ENCODE measurements around the gene KCNV2.

The KCNV2 gene

GRCh38 chr9:2771661-2772060 is 54.4 kb downstream of the KCNV2 start:
- H3K27me3 ChIP-seq (ENCODE audit: insufficient read depth, low read length): no peaks in the 10 kb centered on the region
- H3K36me3 ChIP-seq (ENCODE audit: control insufficient read depth in 1 of 2, insufficient read depth in 2 of 2, low read length in 2 of 2): peaks cover 4 to 6% of the 10 kb centered on the region in 2 experiments
- H2AFZ ChIP-seq (ENCODE audit: insufficient read depth, low read length, poor library complexity): no peak overlapping the region
- no peak overlapping the region for H3K23ac ChIP-seq (ENCODE audit: low read length)
- H3K4ac ChIP-seq (ENCODE audit: low read depth, low read length): no peak overlapping the region
- H3K18ac ChIP-seq (ENCODE audit: low read length): no peak overlapping the region
- H4K12ac ChIP-seq (ENCODE audit: low read depth, low read length): no peak overlapping the region
- no peak overlapping the region for H2AK5ac ChIP-seq (ENCODE audit: low read length)
- H2BK120ac ChIP-seq (ENCODE audit: insufficient read depth, low read length, poor library complexity): no peak overlapping the region
- H2BK5ac ChIP-seq (ENCODE audit: low read depth, low read length, poor library complexity): no peak overlapping the region
- no peaks in the 10 kb centered on the region for H3K79me2 ChIP-seq (ENCODE audit: control insufficient read depth, insufficient read depth, low read length, poor library complexity)
- no peaks in the 10 kb centered on the region for H3K9me3 ChIP-seq (ENCODE audit: insufficient read depth, low read depth, low read length)
- H3K79me1 ChIP-seq (ENCODE audit: low read length): no peaks in the 10 kb centered on the region
- H3K27ac ChIP-seq (ENCODE audit: low read depth, low read length): no peak overlapping the region
- H3K9ac ChIP-seq (ENCODE audit: low read length): no peak overlapping the region
- H4K91ac ChIP-seq (ENCODE audit: low read depth, low read length): no peak overlapping the region
- H3K4me2 ChIP-seq (ENCODE audit: low read length): no peak overlapping the region
- H4K8ac ChIP-seq (ENCODE audit: low read depth, low read length): no peak overlapping the region
- H3K4me3 ChIP-seq (ENCODE audit: low read depth, low read length): no peak overlapping the region
- DNase-seq: peak in 1 of 2 donors; percentile 19
- H3K4me1 ChIP-seq (ENCODE audit: control insufficient read depth in 1 of 2, insufficient read depth in 2 of 2, low read length in 2 of 2): peaks cover 0 to 6% of the 10 kb centered on the region in 2 experiments
- no peak overlapping the region for H2BK12ac ChIP-seq (ENCODE audit: low read length)
- H3K14ac ChIP-seq (ENCODE audit: low read length): no peak overlapping the region

DNA sequence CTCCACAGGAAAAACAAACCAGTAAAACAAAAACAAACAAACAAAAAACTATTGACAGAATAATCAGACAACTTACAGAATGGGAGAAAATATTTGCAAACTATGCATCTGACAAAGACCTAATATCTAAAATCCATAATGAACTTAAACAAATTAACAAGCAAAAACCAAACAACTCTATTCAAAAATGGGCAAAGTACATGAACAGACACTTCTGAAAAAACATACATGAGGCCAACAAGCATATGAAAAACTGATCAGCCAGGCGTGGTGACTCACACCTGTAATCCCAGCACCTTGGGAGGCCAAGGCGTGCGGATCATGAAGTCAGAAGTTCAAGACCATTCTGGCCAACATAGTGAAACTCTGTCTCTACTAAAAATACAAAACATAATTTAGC is 60.1 kb downstream of the KCNV2 start:
- WGBS (ENCODE audit: extremely low coverage, insufficient coverage, insufficient read length): no CpG with 5 or more reads among the region's 3 CpGs

GRCh38 chr9:2778816-2779215 is 61.5 kb downstream of the KCNV2 start:
- no peak for DNase-seq
- peaks cover 8 to 10% of the 10 kb centered on the region in 2 experiments for H3K36me3 ChIP-seq (ENCODE audit: control insufficient read depth in 1 of 2, insufficient read depth in 2 of 2, low read length in 2 of 2)

More for the DNA sequence above, 60.1 kb downstream of the KCNV2 start:
- Histone ChIP-seq H4K91ac (ENCODE audit: low read depth, low read length) (no peak overlapping the region), H3K27ac (ENCODE audit: low read depth, low read length) (no peak overlapping the region), H3K79me1 (ENCODE audit: low read length) (no peaks in the 10 kb centered on the region), H3K27me3 (ENCODE audit: insufficient read depth, low read length) (no peaks in the 10 kb centered on the region), H3K14ac (ENCODE audit: low read length) (no peak overlapping the region), H3K36me3 (ENCODE audit: control insufficient read depth in 1 of 2, insufficient read depth in 2 of 2, low read length in 2 of 2) (peaks cover 8 to 10% of the 10 kb centered on the region in 2 experiments), H3K9me3 (ENCODE audit: insufficient read depth, low read depth, low read length) (peaks cover 5% of the 10 kb centered on the region), H2BK120ac (ENCODE audit: insufficient read depth, low read length, poor library complexity) (no peak overlapping the region), H4K8ac (ENCODE audit: low read depth, low read length) (no peak overlapping the region), H3K4ac (ENCODE audit: low read depth, low read length) (no peak overlapping the region), H3K4me2 (ENCODE audit: low read length) (no peak overlapping the region), H3K23ac (ENCODE audit: low read length) (no peak overlapping the region), H3K4me3 (ENCODE audit: low read depth, low read length) (no peak overlapping the region), H3K18ac (ENCODE audit: low read length) (no peak overlapping the region), H3K9ac (ENCODE audit: low read length) (no peak overlapping the region), H2AK5ac (ENCODE audit: low read length) (no peak overlapping the region), H4K12ac (ENCODE audit: low read depth, low read length) (no peak overlapping the region), H2AFZ (ENCODE audit: insufficient read depth, low read length, poor library complexity) (no peak overlapping the region), H3K4me1 (ENCODE audit: control insufficient read depth in 1 of 2, insufficient read depth in 2 of 2, low read length in 2 of 2) (peaks cover 0 to 2% of the 10 kb centered on the region in 2 experiments), H3K79me2 (ENCODE audit: control insufficient read depth, insufficient read depth, low read length, poor library complexity) (no peaks in the 10 kb centered on the region), H2BK12ac (ENCODE audit: low read length) (no peak overlapping the region), H2BK5ac (ENCODE audit: low read depth, low read length, poor library complexity) (no peak overlapping the region)
- DNase-seq: no peak

More at GRCh38 chr9:2778816-2779215, 61.5 kb downstream of the KCNV2 start:
- no peak overlapping the region for H3K9ac ChIP-seq (ENCODE audit: low read length)
- H3K23ac ChIP-seq (ENCODE audit: low read length): no peak overlapping the region
- no peak overlapping the region for H2BK5ac ChIP-seq (ENCODE audit: low read depth, low read length, poor library complexity)
- no peak overlapping the region for H2AK5ac ChIP-seq (ENCODE audit: low read length)
- H3K18ac ChIP-seq (ENCODE audit: low read length): no peak overlapping the region
- no peak overlapping the region for H3K4ac ChIP-seq (ENCODE audit: low read depth, low read length)
- no peak overlapping the region for H2AFZ ChIP-seq (ENCODE audit: insufficient read depth, low read length, poor library complexity)
- WGBS (ENCODE audit: extremely low coverage, insufficient coverage, insufficient read length): no CpG with 5 or more reads among the region's 2 CpGs
- H4K12ac ChIP-seq (ENCODE audit: low read depth, low read length): no peak overlapping the region
- no peaks in the 10 kb centered on the region for H3K79me1 ChIP-seq (ENCODE audit: low read length)
- H2BK12ac ChIP-seq (ENCODE audit: low read length): no peak overlapping the region
- no peak overlapping the region for H3K14ac ChIP-seq (ENCODE audit: low read length)
- H3K27ac ChIP-seq (ENCODE audit: low read depth, low read length): no peak overlapping the region
- H3K4me2 ChIP-seq (ENCODE audit: low read length): no peak overlapping the region
- H3K27me3 ChIP-seq (ENCODE audit: insufficient read depth, low read length): no peaks in the 10 kb centered on the region
- no peak overlapping the region for H2BK120ac ChIP-seq (ENCODE audit: insufficient read depth, low read length, poor library complexity)
- no peaks in the 10 kb centered on the region for H3K79me2 ChIP-seq (ENCODE audit: control insufficient read depth, insufficient read depth, low read length, poor library complexity)
- no peak overlapping the region for H4K91ac ChIP-seq (ENCODE audit: low read depth, low read length)
- H3K4me3 ChIP-seq (ENCODE audit: low read depth, low read length): no peak overlapping the region
- H3K4me1 ChIP-seq (ENCODE audit: control insufficient read depth in 1 of 2, insufficient read depth in 2 of 2, low read length in 2 of 2): no peaks in the 10 kb centered on the region
- no peak overlapping the region for H4K8ac ChIP-seq (ENCODE audit: low read depth, low read length)
- peaks cover 5% of the 10 kb centered on the region for H3K9me3 ChIP-seq (ENCODE audit: insufficient read depth, low read depth, low read length)
